BE2C (cell line): ENCODE measurements around the gene CDK5R2. TPM values are rescaled to one million over a fixed set of nuclear protein-coding genes. Genes with fewer than 3 reads are reported as not detected.

ENCODE experiments used
- DNase-seq: peaks from one replicate; pipeline ENCODE4 v3.0.0-alpha.2; 2020
- H3K27me3 ChIP-seq: fragments of 250-450 bp; sonication (Bioruptor Pico); 2 replicates; pipeline ENCODE4 v1.5.1; 2020; ENCODE audit warnings: mild to moderate bottlenecking
- H3K36me3 ChIP-seq: fragments of 250-450 bp; sonication (Bioruptor Pico); 2 replicates; pipeline ENCODE4 v1.5.1; 2020; ENCODE audit warnings: mild to moderate bottlenecking
- H3K4me1 ChIP-seq: fragments of 250-450 bp; sonication (Bioruptor Pico); 2 replicates; pipeline ENCODE4 v1.5.1; 2020
- H3K4me3 ChIP-seq: 2 replicates; pipeline ENCODE4 v1.5.1; 2011; ENCODE audit warnings: low read depth, low read length
- H3K9me3 ChIP-seq: fragments of 250-450 bp; sonication (Bioruptor Pico); 2 replicates; pipeline ENCODE4 v1.5.1; 2020
- polyA plus RNA-seq: library from polyadenylated mRNA; unstranded; fragments of >200 nt; gene quantifications from one replicate; pipeline ENCODE4 v1.2.1, GENCODE V29; 2012; ENCODE audit warnings: low read depth, missing spikeins; ENCODE audit not compliant: insufficient read length, insufficient read depth
- TF ChIP-seq, protein P1 (sequence below): IDR thresholded peaks from 2 replicates; pipeline ENCODE4 v1.5.1; 2012; ENCODE audit warnings: mild to moderate bottlenecking, low read depth, low read length

CDK5R2 gene
- 126 TPM for polyA plus RNA-seq

DNA sequence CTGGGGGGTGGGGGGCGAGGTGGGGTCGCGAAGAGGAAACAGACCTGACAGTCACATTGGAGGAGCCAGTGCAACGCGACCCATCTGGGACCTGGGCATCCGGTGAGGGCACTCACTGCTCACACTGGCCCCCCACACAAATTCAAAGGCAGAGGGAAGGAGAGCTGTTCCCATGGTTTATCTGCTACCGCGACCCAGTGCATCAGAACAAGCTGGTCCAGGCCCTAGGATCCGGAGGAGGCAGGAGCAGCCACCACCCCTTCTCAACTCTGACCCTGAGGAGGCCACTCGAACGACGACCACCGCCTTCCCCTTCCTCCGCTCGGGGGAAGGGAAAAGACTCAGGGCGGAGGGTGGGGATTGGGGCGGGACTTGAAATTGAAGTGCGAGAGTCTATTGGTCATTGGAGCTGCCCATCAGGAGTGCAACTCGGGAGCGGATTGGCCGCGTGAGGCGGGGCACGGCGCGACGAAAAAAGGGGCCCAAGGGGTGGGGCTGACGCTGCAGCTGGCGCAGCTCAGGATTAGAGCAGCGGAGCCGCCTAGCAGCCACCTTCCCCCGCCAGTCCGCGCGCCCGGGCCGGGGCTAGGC is at the start of gene CDK5R2:
Gene CDK5R2, plus strand, starts transcription at position 526 of the 591 bp plus-strand sequence. CDS start 155 bp downstream, outside the sequence.
- TF ChIP-seq, protein P1, sequence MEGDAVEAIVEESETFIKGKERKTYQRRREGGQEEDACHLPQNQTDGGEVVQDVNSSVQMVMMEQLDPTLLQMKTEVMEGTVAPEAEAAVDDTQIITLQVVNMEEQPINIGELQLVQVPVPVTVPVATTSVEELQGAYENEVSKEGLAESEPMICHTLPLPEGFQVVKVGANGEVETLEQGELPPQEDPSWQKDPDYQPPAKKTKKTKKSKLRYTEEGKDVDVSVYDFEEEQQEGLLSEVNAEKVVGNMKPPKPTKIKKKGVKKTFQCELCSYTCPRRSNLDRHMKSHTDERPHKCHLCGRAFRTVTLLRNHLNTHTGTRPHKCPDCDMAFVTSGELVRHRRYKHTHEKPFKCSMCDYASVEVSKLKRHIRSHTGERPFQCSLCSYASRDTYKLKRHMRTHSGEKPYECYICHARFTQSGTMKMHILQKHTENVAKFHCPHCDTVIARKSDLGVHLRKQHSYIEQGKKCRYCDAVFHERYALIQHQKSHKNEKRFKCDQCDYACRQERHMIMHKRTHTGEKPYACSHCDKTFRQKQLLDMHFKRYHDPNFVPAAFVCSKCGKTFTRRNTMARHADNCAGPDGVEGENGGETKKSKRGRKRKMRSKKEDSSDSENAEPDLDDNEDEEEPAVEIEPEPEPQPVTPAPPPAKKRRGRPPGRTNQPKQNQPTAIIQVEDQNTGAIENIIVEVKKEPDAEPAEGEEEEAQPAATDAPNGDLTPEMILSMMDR: no peak
- DNase-seq: peak; percentile 98
- peaks cover 9% of the 10 kb centered on the region for H3K4me1 ChIP-seq
- H3K36me3 ChIP-seq: peaks cover 3% of the 10 kb centered on the region; the same call in 1 of the 2 replicates
- H3K27me3 ChIP-seq: no peaks in the 10 kb centered on the region
- H3K9me3 ChIP-seq: no peaks in the 10 kb centered on the region
- H3K4me3 ChIP-seq: peak within 1 kb of the TSS; percentile 72

DNA sequence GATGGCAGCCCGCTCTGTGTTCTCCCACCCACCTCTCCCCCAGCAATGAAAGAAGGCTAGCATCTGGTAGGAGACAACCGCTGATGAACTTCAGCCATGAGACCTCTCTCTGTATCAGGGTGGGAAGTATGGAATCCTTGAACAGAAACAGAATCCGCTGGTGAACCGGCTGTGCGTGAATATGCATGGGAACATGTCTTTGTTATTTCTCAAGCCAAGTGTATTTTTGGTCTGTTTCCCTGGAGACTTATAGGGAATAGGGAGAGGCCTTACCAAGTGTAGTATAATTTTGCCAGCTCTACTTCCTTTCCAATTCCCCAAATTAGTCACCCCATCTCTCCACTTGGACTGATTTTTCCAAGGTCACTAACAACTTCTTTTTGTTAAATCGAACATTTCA is 48.7 kb upstream of the CDK5R2 start:
- no peaks in the 10 kb centered on the region for H3K4me1 ChIP-seq
- no peak overlapping the region for H3K4me3 ChIP-seq
- H3K27me3 ChIP-seq: no peaks in the 10 kb centered on the region
- no peaks in the 10 kb centered on the region for H3K36me3 ChIP-seq
- H3K9me3 ChIP-seq: no peaks in the 10 kb centered on the region
- DNase-seq: no peak
- TF ChIP-seq, protein P1: no peak

DNA sequence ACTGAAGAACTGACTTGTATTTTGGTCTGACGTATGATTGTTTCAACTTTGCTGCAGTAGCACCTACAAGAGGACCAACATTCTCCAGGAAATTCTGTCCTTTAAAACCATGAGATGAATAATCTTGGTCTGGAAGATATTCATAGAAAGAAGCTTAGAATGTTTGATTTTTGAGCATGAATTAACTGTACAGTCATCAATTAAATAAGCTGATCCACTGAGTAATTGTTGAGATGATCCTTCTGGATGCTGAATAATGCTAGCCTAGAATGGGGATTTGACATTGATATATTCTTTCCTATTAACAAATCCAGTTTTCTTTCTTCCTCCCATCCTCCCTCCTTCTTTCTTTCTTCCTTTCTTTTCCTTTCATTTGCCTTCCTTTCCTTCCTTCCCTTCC is 39.0 kb upstream of the CDK5R2 start:
- no peaks in the 10 kb centered on the region; the same call in none of the 2 replicates for H3K9me3 ChIP-seq
- no peaks in the 10 kb centered on the region for H3K27me3 ChIP-seq
- no peak overlapping the region for H3K4me3 ChIP-seq
- H3K36me3 ChIP-seq: no peaks in the 10 kb centered on the region
- TF ChIP-seq, protein P1: no peak
- DNase-seq: no peak
- no peaks in the 10 kb centered on the region for H3K4me1 ChIP-seq

DNA sequence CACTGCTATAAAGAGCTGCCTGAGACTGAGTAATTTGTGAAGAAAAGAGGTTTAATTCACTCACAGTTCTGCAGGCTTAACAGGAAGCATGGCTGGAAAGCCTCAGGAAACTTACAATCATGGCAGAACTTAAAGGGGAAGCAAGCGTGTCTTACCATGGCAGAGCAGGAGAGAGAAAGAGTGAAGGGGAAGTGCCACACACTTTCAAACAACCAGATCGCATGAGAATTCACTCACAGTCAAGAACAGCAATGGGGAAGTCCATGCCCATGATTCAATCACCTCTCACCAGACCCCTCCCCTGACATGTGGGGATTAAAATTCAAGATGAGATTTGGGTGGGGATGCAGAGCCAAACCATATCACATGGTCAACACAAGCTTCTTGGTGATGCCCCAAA is 34.7 kb upstream of the CDK5R2 start:
- Histone ChIP-seq H3K27me3 (no peaks in the 10 kb centered on the region), H3K9me3 (no peaks in the 10 kb centered on the region; the same call in none of the 2 replicates), H3K36me3 (no peaks in the 10 kb centered on the region), H3K4me1 (no peaks in the 10 kb centered on the region), H3K4me3 (no peak overlapping the region)
- DNase-seq: no peak
- TF ChIP-seq, protein P1: no peak

DNA sequence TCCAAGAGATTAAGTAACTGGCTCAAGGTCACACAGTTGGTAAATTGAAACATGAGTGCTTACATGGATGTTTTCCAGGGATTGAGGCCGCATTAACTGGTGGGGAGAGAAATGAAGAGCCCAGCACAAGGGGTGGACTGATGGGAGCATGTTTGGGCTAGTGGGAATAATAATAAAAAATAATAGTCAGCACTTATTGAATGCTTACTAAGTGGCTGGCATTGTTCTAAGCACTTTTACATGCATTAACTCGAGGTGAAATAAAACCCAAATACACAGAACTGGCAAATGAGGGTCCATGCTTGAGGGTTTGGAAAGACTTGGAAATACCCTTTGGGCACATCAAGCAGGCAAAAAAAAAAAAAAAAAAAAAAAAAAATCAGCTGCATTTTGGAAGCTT is 34.0 kb upstream of the CDK5R2 start:
- Histone ChIP-seq H3K9me3 (no peaks in the 10 kb centered on the region; the same call in none of the 2 replicates), H3K4me3 (no peak overlapping the region), H3K4me1 (no peaks in the 10 kb centered on the region), H3K36me3 (no peaks in the 10 kb centered on the region), H3K27me3 (no peaks in the 10 kb centered on the region)
- TF ChIP-seq, protein P1: no peak
- DNase-seq: no peak

DNA sequence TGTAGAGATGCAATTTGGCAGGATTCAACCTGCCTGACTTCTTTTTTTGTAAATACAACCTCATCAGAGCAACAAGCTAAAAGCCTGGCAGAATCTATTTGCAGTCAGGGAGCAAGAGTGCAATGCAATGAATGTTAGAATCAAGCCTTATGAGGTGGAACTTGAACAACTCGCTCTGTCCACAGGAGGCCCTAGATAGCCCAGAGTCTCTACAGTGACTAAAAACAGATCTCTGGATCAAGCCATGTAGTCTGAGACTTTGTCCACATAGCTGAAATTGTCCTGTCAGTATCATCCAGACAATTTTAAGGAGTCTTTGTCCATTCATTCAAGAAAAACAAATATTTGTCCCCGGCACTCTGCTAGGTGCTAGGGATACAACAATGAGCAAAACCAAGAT is 32.0 kb upstream of the CDK5R2 start:
- H3K36me3 ChIP-seq: no peaks in the 10 kb centered on the region
- TF ChIP-seq, protein P1: no peak
- H3K4me1 ChIP-seq: no peaks in the 10 kb centered on the region
- H3K27me3 ChIP-seq: no peaks in the 10 kb centered on the region
- H3K9me3 ChIP-seq: no peaks in the 10 kb centered on the region; the same call in none of the 2 replicates
- no peak for DNase-seq
- H3K4me3 ChIP-seq: no peak overlapping the region
